GM12801 (cell line): Measurements from ENCODE around the gene GRIK1.

Experiments used
- TF ChIP-seq, protein P1 (sequence below): IDR thresholded peaks from one replicate; pipeline ENCODE4 v1.5.1; 2011; ENCODE audit warnings: control low read depth; ENCODE audit not compliant: insufficient read length; ENCODE audit errors: extremely low read depth

Gene GRIK1

DNA sequence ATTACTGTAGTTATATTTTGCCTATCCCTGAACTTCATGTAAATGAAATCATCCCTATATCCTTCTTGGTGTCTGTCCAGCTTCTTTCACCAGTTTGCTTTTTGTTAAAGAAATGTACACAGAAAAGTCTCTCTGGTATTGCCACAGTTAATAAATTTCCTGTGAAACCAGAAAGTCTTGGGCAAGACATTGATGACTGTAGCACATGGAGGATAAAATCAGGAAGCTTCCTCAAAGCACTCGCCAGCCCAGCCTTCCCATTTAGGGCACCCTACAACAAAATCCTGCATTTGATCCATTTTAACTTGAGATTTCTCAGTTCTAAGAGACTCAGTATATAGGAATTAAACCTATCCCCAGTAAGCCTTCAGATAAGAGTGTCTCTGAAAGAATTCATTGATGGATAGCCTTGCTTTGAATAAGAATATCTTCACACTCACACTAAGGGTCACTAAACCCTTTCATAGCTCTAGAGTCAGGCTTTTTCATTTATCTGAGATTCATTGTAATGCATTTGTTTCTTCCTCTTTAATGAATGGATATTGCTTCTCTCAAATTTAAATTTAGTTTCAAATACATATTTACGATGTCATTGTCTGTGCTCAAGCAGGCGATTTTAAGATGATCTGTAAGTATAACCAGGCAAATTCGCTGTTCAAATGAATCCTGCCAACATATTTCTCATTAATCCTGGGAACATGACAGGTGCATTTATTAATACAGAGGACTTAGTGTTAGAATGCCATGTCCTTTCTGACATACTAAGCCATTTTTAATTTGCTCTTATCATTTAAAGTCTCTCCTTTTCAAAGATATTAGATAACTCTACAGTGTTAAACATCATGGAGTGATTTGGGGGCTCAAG lies 153.1 kb downstream of the GRIK1 start:
- TF ChIP-seq, protein P1, sequence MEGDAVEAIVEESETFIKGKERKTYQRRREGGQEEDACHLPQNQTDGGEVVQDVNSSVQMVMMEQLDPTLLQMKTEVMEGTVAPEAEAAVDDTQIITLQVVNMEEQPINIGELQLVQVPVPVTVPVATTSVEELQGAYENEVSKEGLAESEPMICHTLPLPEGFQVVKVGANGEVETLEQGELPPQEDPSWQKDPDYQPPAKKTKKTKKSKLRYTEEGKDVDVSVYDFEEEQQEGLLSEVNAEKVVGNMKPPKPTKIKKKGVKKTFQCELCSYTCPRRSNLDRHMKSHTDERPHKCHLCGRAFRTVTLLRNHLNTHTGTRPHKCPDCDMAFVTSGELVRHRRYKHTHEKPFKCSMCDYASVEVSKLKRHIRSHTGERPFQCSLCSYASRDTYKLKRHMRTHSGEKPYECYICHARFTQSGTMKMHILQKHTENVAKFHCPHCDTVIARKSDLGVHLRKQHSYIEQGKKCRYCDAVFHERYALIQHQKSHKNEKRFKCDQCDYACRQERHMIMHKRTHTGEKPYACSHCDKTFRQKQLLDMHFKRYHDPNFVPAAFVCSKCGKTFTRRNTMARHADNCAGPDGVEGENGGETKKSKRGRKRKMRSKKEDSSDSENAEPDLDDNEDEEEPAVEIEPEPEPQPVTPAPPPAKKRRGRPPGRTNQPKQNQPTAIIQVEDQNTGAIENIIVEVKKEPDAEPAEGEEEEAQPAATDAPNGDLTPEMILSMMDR = no peak

GRCh38 chr21:29777160-29777559 lies 162.6 kb downstream of the GRIK1 start:
- TF ChIP-seq, protein P1 = no peak

DNA sequence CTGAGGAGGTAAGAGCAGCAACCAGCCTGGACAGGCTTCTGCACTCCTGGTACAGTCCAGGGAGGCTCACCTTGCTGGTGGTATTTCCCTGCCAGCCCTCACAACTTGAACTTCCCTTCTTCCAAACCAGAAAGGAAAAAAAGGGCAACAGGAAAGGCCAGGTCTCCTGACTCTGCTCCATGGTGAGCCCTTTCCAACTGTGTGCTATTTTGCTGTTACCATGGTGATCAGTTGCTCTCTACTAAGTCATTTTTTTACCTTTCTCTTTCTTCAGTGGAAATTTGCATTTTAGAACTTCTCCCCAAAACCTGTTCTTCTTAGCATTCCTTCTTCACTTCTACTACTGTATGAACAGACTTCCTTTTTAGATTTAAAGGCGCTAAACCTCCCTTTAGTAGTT lies 164.3 kb downstream of the GRIK1 start:
- TF ChIP-seq, protein P1 = no peak

DNA sequence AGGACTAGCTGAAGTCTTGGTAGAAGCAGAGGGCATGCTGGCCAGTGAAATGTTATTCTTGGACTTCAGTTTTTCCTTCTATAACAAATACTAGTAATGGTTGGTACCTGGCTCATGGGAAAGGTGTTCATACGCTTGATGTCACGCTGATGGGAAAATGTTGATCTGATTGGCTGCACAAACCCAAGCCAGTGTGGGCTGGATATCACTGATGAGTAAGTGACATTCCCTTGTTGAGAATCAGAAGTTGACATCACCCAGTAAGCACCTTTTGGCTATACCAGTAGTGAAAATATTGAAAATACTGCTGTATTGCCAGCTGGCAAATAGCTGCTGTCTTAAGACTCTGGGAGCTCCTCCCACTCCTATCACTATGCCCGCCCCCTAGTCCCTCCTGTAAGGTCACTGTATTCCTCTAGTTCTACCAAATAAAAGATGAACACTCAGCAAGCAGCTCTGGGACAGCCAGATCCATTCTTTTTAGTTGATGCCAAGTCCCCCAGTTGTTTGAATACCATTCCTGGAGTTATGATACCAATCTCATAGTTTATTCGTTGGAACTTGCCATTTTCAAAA lies 168.2 kb downstream of the GRIK1 start:
- TF ChIP-seq, protein P1 = no peak

DNA sequence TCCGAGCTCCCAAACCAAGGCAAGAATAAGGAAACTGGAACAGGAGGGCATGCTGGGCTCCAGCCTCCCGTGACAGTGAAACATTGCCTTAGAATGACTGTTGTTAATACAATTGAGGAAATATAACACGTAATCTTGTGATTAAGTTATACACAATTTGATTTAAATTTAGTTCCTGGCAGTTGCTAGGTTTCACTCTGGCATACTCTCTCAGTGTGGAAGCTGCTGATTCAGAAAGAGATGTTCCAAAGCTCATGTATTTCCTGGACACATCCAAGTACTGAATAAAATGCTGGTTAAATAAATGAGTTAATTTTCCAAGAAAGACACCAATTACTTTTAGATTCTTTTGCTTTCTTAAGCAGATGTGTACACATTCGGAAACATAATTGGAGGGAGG lies 176.1 kb downstream of the GRIK1 start:
- TF ChIP-seq, protein P1 = no peak

DNA sequence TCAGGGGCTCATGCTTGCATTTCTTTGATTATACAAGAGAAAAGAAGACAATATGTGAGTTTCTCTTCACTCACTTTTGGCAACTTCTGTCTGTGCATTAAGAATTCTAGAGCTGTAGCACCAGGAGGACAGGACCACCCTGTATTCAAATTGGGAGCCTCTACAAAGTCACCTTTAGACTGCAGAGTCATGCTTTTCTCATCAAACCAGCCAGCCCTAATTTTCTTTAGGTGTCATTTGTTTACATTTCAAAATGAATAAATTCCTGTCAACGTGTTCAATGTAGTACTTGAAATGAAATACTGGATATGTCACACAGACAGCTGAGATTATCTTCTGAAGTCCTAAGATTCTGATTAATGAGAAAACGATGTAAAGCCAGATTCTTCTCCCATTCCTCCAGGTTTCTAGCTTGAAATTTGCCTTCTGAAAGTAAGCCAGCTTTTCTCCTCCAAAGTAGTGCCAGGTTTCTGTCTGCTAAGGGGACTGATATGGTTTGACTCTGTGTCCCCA lies 177.2 kb downstream of the GRIK1 start:
- TF ChIP-seq, protein P1 = no peak

GRCh38 chr21:29753216-29753615 lies 186.6 kb downstream of the GRIK1 start:
- TF ChIP-seq, protein P1 = no peak
